NCI-H2029 treated with DMSO at 0.1 percent for 48 hours (cell line): ENCODE measurements around the gene DHCR7.

Experiments used
- DNase-seq: peaks from one replicate; lab custom pipeline; 2025; lab: John Stamatoyannopoulos, UW

DHCR7 gene

DNA sequence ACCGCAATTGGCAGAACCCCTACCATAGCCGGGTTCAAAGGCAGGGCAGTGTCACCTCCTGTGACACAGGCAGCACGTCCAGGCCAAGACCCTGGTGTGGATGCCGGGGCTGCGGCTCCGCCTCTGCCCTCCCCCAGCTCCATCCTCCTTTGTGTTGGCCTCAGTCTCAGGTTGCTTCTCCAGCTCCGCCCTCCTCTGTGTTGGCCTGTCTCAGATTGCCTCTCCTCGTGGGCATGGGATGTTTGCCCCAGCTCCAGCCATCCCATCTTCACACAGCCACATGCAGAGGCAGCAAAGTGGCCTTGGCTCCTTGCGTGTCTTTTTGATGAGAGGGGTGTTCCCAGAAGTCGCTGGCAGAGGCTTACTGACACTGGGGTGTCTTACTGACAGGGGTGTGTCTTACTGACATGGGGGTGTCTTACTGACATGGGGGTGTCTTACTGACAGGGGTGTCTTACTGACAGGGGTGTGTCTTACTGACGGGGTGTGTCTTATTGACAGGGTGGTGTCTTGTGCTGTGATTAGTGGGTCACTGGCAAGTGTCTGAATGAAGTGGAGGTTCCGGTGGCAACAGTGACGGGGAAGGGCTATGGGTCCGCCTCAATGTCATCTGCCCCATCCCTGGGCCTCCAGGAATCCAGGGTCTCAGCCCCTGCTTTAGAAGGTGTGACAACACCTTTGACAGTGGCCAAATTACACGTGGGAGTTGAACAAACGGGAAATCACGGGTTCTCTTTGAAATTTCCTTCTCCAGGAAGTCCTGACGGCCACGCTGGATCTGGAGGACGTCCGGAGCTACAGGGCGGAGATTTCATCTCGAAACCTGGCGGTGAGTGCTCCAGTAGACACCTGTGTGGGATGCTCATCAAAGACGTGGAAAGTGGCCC is 29.7 kb upstream of the DHCR7 start:
- DNase-seq = no peak

DNA sequence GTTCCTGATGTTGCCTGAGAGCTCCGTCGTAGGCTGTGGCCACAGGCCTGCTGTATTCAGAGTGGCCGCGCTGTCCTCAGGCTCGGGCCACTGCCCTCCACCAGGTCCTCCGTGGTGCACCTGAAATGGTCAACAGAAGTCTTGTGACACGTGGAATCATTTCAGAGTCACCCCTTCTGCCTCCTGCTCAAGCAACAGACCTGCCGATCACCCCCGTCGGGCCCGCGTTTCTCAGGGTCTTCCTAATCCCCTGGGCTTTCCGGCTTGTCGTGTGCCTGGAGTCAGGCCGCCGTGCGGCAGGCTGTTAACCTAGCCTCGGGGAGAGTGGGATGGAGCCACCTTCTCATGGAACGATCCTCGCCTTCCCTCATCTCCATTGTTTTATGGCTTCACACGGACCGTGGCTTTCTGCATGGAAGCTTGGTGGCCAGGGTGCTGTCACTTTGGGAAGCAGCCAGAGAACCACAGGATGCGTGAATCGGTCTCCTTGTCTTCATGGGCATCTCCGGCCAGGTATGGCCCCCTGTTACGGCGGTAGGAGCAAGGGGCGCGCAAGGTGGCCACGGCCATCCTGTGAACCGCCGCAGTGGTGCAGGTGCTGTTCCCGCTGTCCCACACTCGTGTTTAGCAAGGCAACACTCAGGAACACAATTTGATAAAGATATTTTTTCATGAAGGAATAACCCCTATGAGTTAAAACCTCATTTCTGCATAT is 28.9 kb upstream of the DHCR7 start:
- no peak for DNase-seq

DNA sequence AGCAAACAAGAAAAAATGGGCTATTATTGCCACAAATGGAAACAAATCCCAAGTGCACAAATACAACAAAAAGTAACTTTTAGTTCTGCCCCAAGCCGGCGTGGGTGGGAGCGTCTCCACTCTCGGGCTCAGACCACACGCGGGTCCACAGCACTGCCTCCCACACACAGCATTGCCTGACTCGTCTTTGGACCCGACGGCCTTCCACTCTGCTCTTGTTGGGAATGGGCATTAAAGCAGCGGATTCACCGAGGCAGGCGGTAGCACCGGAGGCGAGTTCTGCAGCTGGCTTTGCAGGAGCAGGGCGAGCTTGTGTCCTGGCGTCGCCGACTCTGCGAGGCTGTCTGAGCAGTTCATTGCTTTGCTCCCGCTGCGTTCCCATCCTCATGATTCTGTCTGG is 27.8 kb upstream of the DHCR7 start:
- no peak for DNase-seq

DNA sequence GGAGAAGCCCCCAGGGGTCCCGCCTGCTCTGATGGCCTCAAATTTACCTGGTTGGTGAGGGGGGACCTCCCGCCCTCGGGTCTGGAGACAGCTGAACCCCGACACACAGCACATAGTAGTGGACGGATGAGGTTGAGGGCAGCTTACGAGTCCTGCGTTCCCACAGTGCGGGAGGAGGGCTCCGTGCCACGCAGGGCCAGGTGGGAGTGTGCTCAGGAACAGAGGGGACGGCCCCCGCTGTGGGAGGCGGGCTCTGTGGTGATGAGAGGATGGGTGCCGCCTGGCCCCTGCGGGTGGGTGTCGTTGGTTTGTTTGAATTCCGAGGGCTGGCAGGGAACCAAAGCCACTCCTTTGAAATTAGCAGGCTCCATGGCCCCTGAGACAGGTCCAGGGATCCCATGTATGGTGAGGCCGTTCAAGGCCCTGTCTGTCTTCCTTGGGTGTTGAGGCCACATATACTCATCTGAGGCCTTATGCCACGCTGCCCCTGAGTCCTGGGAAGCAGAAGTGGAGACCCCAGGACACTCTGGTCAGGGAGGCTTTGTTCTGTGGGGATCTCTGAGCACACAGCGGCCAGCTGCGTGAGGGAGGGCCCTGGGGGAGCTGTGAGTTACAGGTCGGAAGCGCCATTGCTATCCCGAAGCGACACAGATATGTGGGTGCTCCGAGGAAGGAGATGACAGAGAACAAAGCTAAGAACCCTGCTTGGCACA is 26.7 kb upstream of the DHCR7 start:
- no peak for DNase-seq

DNA sequence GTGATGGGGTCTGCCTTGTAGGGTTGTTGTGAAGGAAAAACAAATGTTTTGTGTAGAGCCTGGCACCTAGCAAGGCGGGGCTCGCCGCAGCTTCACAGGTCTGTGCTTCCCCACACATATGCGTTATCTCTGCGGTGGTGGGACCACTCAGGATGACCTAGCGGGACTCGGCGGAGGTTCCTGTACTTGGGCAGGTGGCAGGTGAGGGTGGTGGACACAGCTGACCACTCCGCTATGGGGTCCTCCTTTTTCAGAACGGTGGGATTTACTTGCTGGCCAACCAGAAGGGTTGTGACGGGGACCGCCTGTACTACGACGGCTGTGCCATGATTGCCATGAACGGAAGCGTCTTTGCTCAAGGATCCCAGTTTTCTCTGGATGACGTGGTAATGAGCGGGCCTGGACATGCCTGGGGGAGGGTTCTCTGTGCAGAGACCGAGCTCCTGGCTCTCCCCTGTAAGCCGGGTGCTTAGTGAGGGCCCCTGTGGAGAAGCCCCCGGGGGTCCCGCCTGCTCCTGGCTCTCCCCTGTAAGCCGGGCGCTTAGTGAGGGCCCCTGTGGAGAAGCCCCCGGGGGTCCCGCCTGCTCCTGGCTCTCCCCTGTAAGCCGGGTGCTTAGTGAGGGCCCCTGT is 26.1 kb upstream of the DHCR7 start:
- DNase-seq = no peak

DNA sequence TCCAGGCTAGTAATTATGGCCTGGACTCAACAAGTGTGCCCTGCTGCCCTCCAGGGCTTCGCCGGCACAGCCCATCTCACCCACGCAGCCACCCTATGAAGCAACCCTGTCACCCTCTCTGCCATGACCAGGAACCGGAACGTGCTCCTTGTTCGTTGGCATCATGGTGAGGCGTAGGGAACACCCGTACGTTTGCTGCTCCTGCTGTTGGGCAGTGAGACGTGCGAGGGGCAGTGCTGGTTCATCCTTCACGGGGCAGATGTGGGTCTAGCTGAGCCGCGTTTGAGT is 25.5 kb upstream of the DHCR7 start:
- no peak for DNase-seq

DNA sequence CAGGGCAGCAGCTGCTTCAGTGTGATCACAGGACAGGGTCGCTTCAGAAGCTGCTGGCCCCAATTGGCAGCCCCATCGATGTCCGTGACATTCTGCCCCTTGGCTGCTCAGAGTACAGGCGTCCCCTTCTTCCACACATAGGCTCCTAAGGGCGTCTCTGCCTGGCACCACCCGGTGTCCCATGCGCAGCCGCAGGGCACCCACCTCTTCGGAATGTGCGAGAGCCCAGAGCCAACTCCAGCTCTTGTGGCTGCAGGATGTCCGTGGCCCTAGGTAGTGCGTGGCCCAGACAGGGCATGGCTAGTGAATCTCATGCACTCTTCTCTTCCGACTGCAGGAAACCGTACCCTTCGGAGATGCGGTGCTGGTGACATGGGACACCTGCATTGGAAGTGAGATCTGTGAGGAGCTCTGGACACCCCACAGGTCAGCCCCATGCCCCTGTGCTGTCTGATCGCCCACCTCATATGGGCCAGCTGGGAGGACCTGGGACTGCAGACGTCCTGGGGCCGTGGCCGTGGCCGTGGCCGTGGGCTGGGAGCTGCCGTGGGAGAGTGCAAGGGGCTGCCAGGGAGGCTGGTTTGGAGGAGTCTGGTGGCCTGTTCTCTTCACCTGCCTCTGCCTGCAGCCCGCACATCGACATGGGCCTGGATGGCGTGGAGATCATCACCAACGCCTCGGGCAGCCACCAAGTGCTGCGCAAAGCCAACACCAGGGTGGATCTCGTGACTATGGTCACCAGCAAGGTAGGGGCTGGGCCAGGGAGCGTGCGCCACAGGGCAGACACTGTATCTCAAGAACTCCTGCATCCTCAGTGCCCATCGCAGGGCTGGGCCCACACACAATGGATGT is 25.0 kb upstream of the DHCR7 start:
- no peak for DNase-seq

DNA sequence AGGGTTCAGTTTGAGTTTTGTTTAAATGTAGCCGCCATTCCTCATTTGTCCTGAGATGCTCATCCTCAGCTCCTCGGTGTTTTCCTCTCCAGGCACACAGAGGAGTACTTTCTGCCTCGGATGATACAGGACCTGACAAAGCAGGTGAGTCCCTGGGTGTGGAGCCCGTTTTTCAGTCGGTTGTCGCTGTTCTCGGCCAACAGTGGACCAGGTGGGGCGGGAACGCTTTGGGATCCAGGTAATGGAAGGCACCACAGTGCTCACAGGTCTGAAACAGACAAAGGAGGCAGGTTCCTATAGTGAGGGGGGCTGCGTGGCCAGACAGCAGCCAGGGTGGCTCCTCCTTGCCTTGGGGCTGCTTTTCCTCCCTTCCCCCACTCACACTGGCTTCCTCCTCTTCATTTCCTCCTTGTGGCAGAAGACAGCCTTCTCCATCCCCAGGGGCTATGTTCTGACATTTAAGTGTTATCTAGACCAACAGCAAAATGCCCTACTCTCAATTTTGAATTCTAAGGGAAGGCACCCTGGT is 24.2 kb upstream of the DHCR7 start:
- no peak for DNase-seq

DNA sequence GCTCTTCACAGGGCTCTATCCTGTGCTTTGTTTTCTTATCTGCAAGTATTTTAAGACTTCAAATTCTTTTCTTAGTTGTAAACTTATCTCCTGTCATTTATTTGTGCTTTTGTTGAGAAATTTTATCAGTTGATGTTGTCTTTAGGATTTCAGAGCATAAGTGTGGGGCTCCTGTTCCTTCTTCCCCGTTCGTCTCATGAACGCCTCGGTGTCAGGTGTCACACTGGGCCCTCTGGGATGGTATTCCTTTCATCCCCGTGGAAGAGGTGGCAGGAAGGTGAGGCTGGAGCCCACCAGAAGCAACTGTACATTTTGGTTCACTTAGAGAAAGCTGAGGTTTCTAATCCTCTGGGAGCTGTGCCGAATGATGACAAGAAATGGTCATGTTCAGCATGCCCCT is 22.8 kb upstream of the DHCR7 start:
- DNase-seq = no peak

DNA sequence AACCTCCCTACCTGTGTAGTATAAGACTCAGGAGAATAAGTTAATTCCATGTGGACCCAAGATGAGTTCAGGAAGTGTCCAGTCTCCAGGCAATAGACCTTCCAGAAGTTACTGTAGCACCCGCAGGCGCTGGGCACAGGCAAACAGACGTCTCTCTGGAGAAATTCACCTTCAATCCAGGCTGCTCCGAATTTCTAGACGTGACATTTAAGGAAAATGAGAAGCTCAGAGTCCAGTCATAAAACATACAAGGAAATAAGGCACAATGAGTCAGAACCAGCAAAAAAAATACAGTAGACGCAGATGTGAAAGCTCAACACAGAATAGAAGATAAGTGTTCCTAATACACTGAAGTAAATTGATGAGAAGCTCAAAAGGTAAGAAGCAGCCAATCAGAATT is 19.0 kb upstream of the DHCR7 start:
- DNase-seq = no peak

DNA sequence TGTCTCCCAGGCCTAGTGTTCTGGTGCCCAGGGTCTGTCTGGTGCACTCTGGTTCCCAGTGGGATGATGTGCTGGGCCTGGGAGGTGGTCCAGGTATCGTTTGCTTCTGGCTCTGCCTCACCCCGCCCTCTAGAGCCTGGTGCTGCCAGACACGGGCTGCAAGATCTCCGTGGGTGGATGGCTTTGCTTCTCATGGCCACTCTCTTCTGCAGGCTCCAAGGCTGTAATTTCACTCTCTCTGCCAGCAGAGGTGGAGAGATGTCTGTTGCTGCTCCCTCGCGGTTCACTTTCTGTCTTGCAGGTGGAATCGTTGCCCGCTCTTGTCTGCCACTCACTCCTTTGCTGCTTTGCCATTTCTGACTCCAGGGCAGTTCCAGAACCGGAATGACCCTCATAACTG is 18.2 kb upstream of the DHCR7 start:
- DNase-seq = no peak

DNA sequence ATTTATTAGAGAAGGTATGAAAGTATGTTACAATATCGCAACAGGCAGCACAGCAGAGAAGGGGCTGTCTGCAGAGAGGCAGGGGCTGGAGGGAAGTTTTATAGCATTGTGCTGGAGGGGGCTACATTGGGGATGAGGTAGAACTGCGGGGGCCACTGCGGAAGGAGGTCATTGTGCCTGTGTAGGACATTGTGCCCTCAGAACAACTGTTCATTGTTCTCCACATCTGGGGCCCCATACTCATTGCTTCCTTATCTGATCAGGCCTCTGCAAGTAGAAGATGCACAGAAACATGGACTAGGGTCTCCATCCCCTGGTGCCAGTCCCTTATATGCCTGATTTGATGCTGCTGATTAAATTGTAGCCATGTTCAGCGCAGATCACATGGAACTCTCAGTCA is 16.9 kb upstream of the DHCR7 start:
- no peak for DNase-seq

DNA sequence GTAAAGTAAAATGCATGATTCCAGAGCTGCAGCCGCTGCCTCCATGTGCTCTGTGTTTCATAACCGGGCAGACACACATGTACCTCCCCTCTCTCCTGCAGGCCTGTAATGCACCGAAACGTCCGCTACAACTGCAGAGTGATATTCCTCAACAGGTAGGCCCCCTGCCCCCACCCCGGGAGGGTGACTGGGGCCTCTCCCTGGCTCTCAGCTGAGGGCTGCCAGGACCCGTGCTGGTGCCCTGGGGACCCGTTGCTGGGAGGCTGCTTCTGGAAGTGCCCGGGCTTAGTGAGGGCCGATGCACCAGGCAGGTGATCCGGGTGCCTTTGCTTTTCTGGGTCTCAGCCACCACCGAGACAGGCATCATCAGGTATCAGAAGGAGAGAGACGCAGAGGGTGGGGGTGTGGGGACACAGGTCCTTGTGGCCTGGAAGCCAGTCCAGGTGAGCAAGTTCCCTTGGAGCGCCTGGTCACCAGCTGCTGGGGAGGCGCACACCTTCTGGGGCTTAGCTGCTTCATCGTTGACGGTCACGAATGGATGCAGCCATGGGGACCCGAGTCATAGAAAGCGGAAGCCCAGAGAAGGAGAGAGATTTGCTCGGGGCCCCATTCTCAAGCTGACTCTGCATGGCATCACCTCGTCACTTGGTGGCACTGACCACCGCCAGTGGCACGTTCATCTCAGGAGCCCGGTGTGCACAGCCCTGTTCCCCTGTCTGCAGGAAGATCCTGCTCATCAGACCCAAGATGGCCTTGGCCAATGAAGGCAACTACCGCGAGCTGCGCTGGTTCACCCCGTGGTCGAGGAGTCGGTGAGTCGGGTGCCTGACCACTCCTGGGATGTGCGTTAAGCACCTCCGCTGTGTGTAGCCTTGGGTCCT is 15.4 kb upstream of the DHCR7 start:
- no peak for DNase-seq

DNA sequence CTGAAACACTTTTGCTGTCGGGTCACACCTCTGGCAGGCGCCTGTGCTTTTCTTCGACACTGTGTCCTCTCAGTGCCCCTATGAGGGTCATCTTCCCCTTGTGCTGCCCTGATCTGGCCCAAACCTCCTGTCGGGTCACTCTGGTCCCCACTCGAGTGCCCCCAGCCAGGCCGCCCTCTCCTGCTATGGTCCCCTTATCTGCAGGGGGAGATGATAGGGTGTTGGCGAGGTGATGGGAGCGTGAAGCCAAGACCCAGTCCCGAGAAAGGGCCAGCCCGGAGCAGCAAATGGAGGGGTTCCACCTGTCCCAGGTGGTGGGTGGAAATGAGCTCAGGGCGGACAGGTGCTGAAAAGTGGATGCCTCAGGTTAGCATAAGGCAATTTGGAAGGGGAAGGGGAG is 14.5 kb upstream of the DHCR7 start:
- no peak for DNase-seq

DNA sequence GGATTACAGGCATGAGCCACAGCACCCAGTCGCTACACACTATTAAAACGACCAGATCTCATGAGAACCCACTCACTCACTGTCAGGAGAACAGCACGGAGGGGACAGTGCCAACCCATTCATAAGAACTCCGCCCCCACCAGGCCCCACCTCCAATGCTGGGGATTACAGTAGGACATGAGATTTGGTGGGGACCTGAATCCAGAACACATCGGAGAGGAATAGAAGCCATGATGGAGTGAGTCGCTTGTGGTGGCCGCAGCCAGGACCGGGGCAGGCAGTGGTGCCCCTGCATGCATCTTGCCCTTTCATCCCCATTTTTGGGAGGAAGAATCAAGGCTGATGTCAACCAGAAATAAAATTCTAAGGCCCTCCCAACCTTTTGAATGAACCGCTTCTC is 13.5 kb upstream of the DHCR7 start:
- DNase-seq = no peak

DNA sequence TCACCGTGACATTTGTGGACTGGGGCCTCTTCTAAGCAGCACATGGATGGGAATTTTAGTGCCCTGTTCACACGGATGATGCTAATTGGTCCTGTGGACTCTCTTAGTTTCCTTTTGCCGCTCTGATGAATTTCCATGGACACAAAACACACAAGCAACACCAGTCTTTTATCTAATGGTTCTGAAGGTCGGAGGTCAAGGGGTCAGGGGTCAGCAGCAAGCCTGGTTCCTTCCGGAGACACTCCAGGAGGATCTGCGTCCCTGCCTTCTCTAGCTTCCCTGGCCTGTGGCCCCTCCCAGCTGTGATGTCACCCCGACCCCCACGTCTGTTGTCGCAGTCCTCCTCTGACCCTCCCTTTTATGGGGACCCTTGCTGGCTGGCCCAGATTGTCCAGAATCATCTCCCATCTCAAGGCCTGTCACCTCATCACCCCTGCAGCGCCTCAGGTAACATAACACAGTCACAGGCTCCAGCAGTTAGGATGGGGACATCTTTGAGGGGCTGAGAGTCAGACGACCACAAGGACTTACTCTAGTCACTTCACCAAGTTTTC is 11.7 kb upstream of the DHCR7 start:
- DNase-seq = no peak

DNA sequence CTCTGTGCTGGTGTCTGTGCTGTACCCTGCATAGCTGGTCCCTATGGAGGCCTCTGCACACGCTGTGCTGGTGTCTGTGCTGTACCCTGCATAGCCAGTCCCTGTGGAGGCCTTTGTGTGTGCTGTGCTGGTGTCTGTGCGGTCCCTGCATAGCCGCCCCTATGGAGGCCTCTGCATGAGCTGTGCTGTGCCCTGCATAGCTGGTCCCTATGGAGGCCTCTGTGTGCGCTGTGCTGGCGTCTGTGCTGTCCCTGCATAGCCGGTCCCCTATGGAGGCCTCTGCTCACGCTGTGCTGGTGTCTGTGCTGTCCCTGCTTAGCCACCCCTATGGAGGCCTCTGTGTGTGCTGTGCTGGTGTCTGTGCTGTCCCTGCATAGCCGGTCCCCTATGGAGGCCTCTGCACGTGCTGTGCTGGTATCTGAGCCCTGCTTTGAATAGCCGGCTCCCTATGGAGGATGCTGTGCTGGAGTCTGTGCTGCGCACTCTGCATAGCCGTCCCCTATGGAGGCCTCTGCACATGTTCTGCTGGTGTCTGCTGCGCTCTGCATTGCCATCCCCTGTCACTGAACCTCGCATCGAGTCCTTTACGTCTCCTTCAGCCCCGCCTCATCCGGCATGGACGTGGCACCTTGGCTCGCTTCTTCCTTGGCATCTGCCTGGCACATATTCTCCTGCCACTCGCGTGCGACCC is 11.0 kb upstream of the DHCR7 start:
- no peak for DNase-seq

DNA sequence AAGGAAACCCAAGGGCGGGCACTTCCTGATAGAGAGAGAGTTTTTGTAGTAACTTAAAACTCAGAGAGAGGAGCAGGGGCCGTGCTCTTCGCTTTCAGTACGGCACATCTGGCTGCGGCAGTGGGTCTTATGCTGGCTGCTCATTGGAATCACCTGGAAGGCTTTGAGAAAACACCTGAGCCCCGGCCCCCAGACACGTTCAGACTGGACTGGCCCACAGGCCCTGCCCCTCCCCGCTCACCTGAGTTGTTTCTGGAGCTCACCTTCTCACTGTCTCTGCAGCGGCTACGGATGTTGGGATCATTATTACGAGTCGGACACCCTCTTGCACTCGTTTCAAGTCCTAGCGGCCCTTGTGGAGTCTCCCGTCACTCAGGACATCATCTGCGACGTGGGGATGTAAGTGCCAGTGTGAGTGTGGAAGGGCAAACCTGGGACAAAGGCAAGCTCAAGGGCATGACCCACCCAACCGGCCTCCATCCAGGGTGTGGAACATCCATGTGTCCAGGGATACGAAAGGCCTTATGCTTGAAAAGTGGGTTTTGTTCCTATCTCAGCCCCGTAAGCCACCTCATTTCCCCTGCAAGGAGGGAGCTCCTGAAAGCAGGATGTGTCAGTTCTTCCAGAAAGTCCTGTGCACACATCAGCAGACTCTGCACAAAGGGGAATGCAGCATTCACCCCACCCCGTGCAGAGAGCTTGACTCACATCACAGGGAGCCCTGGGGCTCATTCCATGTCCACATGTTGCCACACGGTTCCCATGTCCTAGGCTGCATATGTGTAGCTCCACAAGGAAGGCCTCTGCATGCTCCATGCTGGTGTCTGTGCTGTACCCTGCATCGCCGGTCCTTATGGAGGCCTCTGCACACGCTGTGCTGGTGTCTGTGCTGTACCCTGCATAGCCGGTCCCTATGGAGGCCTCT is 10.2 kb upstream of the DHCR7 start:
- DNase-seq = no peak
